IMR-90 (cell line): Measurements from ENCODE around the gene SPHK1. TPM values are rescaled to one million over a fixed set of nuclear protein-coding genes. Genes with fewer than 3 reads are reported as not detected.

Source experiments
- ATAC-seq: fragments of 200-7000 bp; cut with Tn5 transposase; 2 replicates; pipeline ENCODE4 v1.9.1; 2020; ENCODE audit warnings: low read depth, mild to moderate bottlenecking, moderate library complexity
- BruUV-seq: library from RNA; stranded (reverse); fragments of 400-500 nt; replicated peaks from 2 replicates; lab custom pipeline; 2021; lab: Mats Ljungman, UMichigan
- CTCF ChIA-PET: fragments of 300-600 bp; formaldehyde crosslinking; extraction: SDS; loops from one replicate; lab custom pipeline; 2021; ENCODE audit warnings: antibody characterized with exemption; lab: Yijun Ruan, JAX
- POLR2A ChIA-PET: fragments of 300-600 bp; sonication (Branson Sonifier 250); formaldehyde crosslinking; loops from one replicate; lab custom pipeline; 2022; ENCODE audit warnings: antibody characterized with exemption; ENCODE audit not compliant: unreplicated experiment; lab: Charles Lee
- DNase-seq: peaks from one replicate; pipeline ENCODE4 v3.0.0; 2013
- H2AFZ ChIP-seq: replicated peaks from 2 replicates; pipeline ENCODE3; 2013; ENCODE audit warnings: low read length, mild to moderate bottlenecking; ENCODE audit not compliant: poor library complexity
- H2AK5ac ChIP-seq: 2 replicates; pipeline ENCODE4 v1.6.1; 2013; ENCODE audit warnings: low read depth, low read length, inconsistent platforms
- H2AK9ac ChIP-seq: replicated peaks from 2 replicates; pipeline ENCODE3; 2013; ENCODE audit warnings: mild to moderate bottlenecking, low read depth, low read length, moderate library complexity; ENCODE audit not compliant: poor library complexity
- H2BK120ac ChIP-seq: 2 replicates; pipeline ENCODE4 v1.6.1; 2013; ENCODE audit warnings: low read depth, low read length, inconsistent platforms
- H2BK15ac ChIP-seq: 3 replicates; pipeline ENCODE4 v1.6.1; 2013; ENCODE audit warnings: low read depth, low read length, inconsistent platforms
- H2BK20ac ChIP-seq: 2 replicates; pipeline ENCODE4 v1.6.1; 2013; ENCODE audit warnings: low read depth, mild to moderate bottlenecking, inconsistent platforms, low read length, moderate library complexity
- H2BK5ac ChIP-seq: 2 replicates; pipeline ENCODE4 v1.6.1; 2013; ENCODE audit warnings: mild to moderate bottlenecking, low read depth, low read length, inconsistent platforms; ENCODE audit not compliant: poor library complexity, severe bottlenecking
- H3K14ac ChIP-seq: replicated peaks from 2 replicates; pipeline ENCODE4 v1.6.1; 2013; ENCODE audit warnings: low read depth, low read length, inconsistent platforms
- H3K18ac ChIP-seq: 2 replicates; pipeline ENCODE4 v1.6.1; 2013; ENCODE audit warnings: low read depth, low read length, control low read depth
- H3K23ac ChIP-seq: 2 replicates; pipeline ENCODE4 v1.6.1; 2013; ENCODE audit warnings: low read depth, low read length, inconsistent platforms
- H3K27ac ChIP-seq: 2 replicates; pipeline ENCODE4 v1.5.1; 2013; ENCODE audit warnings: mild to moderate bottlenecking, control low read depth, low read length; ENCODE audit not compliant: insufficient read depth
- H3K27me3 ChIP-seq: 2 replicates; pipeline ENCODE4 v1.6.1; 2013; ENCODE audit warnings: low read length; ENCODE audit not compliant: control insufficient read depth, insufficient read depth
- H3K36me3 ChIP-seq: 2 replicates; pipeline ENCODE4 v1.6.1; 2013; ENCODE audit warnings: low read length, mixed read lengths; ENCODE audit not compliant: control insufficient read depth, insufficient read depth
- H3K4ac ChIP-seq: 2 replicates; pipeline ENCODE4 v1.6.1; 2013; ENCODE audit warnings: low read depth, low read length, inconsistent platforms
- H3K4me1 ChIP-seq: 2 replicates; pipeline ENCODE4 v1.6.1; 2013; ENCODE audit warnings: low read length, mixed read lengths; ENCODE audit not compliant: control insufficient read depth, insufficient read depth
- H3K4me2 ChIP-seq: 2 replicates; pipeline ENCODE4 v1.6.1; 2013; ENCODE audit warnings: low read depth, mild to moderate bottlenecking, control low read depth, low read length, moderate library complexity
- H3K4me3 ChIP-seq: 2 replicates; pipeline ENCODE4 v1.5.1; 2013; ENCODE audit warnings: low read depth, mild to moderate bottlenecking, control low read depth, low read length, moderate library complexity; ENCODE audit not compliant: insufficient read depth
- H3K56ac ChIP-seq: 2 replicates; pipeline ENCODE4 v1.6.1; 2013; ENCODE audit warnings: low read length, inconsistent platforms; ENCODE audit not compliant: insufficient read depth; ENCODE audit errors: extremely low read depth
- H3K79me1 ChIP-seq, 2 experiments: 2 replicates each; pipeline ENCODE4 v1.6.1; 2013; ENCODE audit warnings: low read length in 2 of 2, inconsistent platforms in 1 of 2, low read depth in 1 of 2
- H3K9ac ChIP-seq: 2 replicates; pipeline ENCODE4 v1.6.1; 2013; ENCODE audit warnings: low read depth, low read length, control low read depth
- H3K9me1 ChIP-seq: 2 replicates; pipeline ENCODE4 v1.6.1; 2013; ENCODE audit warnings: low read length, inconsistent platforms; ENCODE audit not compliant: insufficient read depth
- H3K9me3 ChIP-seq: 2 replicates; pipeline ENCODE4 v1.6.1; 2013; ENCODE audit warnings: low read length; ENCODE audit not compliant: control insufficient read depth, insufficient read depth
- H4K20me1 ChIP-seq: 2 replicates; pipeline ENCODE4 v1.6.1; 2013; ENCODE audit warnings: low read length, inconsistent platforms; ENCODE audit not compliant: insufficient read depth
- H4K5ac ChIP-seq: 2 replicates; pipeline ENCODE4 v1.6.1; 2013; ENCODE audit warnings: mild to moderate bottlenecking, low read depth, low read length, control low read depth
- H4K8ac ChIP-seq, 2 experiments: 2 replicates each; pipeline ENCODE4 v1.6.1; 2013; ENCODE audit warnings: low read depth in 2 of 2, low read length in 2 of 2, control low read depth in 1 of 2, inconsistent platforms in 1 of 2
- H4K91ac ChIP-seq: 2 replicates; pipeline ENCODE4 v1.6.1; 2013; ENCODE audit warnings: low read depth, low read length, inconsistent platforms; ENCODE audit not compliant: insufficient read depth
- BHLHE40 ChIP-seq: fragments of 150-350 bp; IDR thresholded peaks from 2 replicates; pipeline ENCODE4 v1.6.1; 2016; ENCODE audit warnings: mild to moderate bottlenecking, low read depth, low read length
- CEBPB ChIP-seq: IDR thresholded peaks from 2 replicates; pipeline ENCODE4 v1.6.1; 2012; ENCODE audit warnings: low read depth, low read length, improper control_type of control experiment
- CHD1 ChIP-seq: IDR thresholded peaks from 2 replicates; pipeline ENCODE4 v1.6.1; 2012; ENCODE audit warnings: low read depth, low read length, improper control_type of control experiment
- FOS ChIP-seq: fragments of 150-350 bp; IDR thresholded peaks from 2 replicates; pipeline ENCODE4 v1.6.1; 2016; ENCODE audit warnings: low read depth, low read length
- MAFK ChIP-seq: IDR thresholded peaks from 2 replicates; pipeline ENCODE4 v1.6.1; 2012; ENCODE audit warnings: low read depth, low read length, improper control_type of control experiment
- MAZ ChIP-seq: IDR thresholded peaks from 2 replicates; pipeline ENCODE4 v1.6.1; 2012; ENCODE audit warnings: low read depth, mild to moderate bottlenecking, low read length, improper control_type of control experiment, moderate library complexity, borderline replicate concordance
- MXI1 ChIP-seq: IDR thresholded peaks from 2 replicates; pipeline ENCODE4 v1.6.1; 2012; ENCODE audit warnings: low read depth, mild to moderate bottlenecking, low read length, moderate library complexity, borderline replicate concordance
- NFE2L2 ChIP-seq: fragments of 150-350 bp; IDR thresholded peaks from 2 replicates; pipeline ENCODE4 v1.6.1; 2016; ENCODE audit warnings: low read depth, mild to moderate bottlenecking, low read length
- POLR2A ChIP-seq: IDR thresholded peaks from 2 replicates; pipeline ENCODE4 v1.6.1; 2012; ENCODE audit warnings: mild to moderate bottlenecking, low read depth, low read length
- RAD21 ChIP-seq: IDR thresholded peaks from 2 replicates; pipeline ENCODE4 v1.6.1; 2012; ENCODE audit warnings: low read length, improper control_type of control experiment
- RCOR1 ChIP-seq: IDR thresholded peaks from 2 replicates; pipeline ENCODE4 v1.6.1; 2012; ENCODE audit warnings: mild to moderate bottlenecking, low read length, improper control_type of control experiment; ENCODE audit not compliant: insufficient replicate concordance
- RFX5 ChIP-seq: IDR thresholded peaks from 2 replicates; pipeline ENCODE4 v1.8.0; 2012; ENCODE audit warnings: low read depth, mild to moderate bottlenecking, low read length, moderate library complexity
- SMC3 ChIP-seq: fragments of 150-350 bp; IDR thresholded peaks from 2 replicates; pipeline ENCODE4 v1.6.1; 2016; ENCODE audit warnings: low read depth, mild to moderate bottlenecking, antibody characterized with exemption, low read length, moderate library complexity
- WGBS, 2 experiments: methylation state at CpG; one replicate each; pipeline versions ENCODE4 v1.1.5 to v1.1.7; 2013; ENCODE audit warnings: missing lambda C conversion rate in 2 of 2; ENCODE audit not compliant: insufficient read length in 1 of 2; ENCODE audit errors: extremely low coverage in 2 of 2; 5-methylcytosine and 5-hydroxymethylcytosine counted together
- dilution Hi-C: fragments of 300-500 bp; cut with HindIII; formaldehyde crosslinking; loops from one replicate; pipeline ENCODE4 v1.14.3; 2018; ENCODE audit warnings: low sequenced_read_pairs; ENCODE audit not compliant: unreplicated experiment
- in situ Hi-C: fragments of 300-500 bp; cut with MboI; formaldehyde crosslinking; loops from 3 replicates; pipeline ENCODE4 v1.14.3; 2019; ENCODE audit warnings: low sequenced_read_pairs, inconsistent platforms, mixed read lengths
- intact Hi-C: fragments of 100-400 bp; cut with micrococcal nuclease; formaldehyde crosslinking; loops from 2 replicates; pipeline ENCODE4 v1.10.0; 2022
- polyA plus RNA-seq, 3 experiments: library from polyadenylated mRNA; depleted of rRNA; stranded (reverse); fragments of >200 nt; gene quantifications; 2 replicates each; pipeline ENCODE4 v1.2.3, GENCODE V29; 2012; ENCODE audit warnings: low replicate concordance in 1 of 3
- total RNA-seq: library from RNA; depleted of rRNA; stranded (reverse); fragments of >200 nt; gene quantifications from 2 replicates; pipeline ENCODE4 v1.2.3, GENCODE V29; 2012
- TF ChIP-seq, protein P1 (sequence below): fragments of 150-350 bp; IDR thresholded peaks from 2 replicates; pipeline ENCODE4 v1.6.1; 2016; ENCODE audit warnings: low read depth, mild to moderate bottlenecking, low read length, moderate library complexity, borderline replicate concordance
- TF ChIP-seq, protein P2 (sequence below): conservative IDR thresholded peaks from 2 replicates; pipeline ENCODE4 v1.5.1; 2012; ENCODE audit warnings: mild to moderate bottlenecking, low read depth, low read length, improper control_type of control experiment
- TF ChIP-seq, protein P3 (sequence below): fragments of 150-350 bp; IDR thresholded peaks from 2 replicates; pipeline ENCODE4 v1.6.1; 2017; ENCODE audit warnings: mild to moderate bottlenecking, antibody characterized with exemption, low read length, low read depth

The SPHK1 gene
- total and polyA plus RNA-seq, 2 of the 4 experiments (the other 2 are of a cell fraction) = 44.4 to 82.7 TPM

DNA sequence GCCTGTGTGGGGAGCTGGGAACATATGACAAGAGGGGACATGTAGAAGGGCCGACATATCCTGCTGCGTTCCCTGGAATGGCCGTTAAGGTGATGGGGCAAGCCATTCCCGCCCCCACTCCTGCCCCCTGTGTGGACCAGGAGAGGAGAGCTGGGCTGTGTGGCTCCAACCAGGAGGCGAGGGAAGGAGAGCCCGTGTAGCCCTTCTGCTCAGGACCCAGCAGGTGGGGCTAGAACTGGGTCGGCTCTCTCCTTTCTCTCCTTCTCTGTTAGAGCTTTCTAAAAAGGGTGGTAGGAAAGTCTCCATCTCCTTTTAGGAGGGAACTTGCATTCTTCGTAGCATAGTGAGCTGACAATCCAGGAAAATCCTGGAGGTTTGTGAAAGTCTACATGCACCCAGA, 12.8 kb downstream of the SPHK1 start:
- dilution Hi-C loops (no loop called here), intact Hi-C loops (no loop called here), in situ Hi-C loops (loop anchor here (5.0 kb wide), 1 partner anchor 95 kb away; no protein-coding TSS in a partner anchor)
- ChIA-PET POLR2A (interaction anchor here (0.5 kb wide), 1 partner anchor 193 kb away, joined by 9 read pairs; no protein-coding TSS in a partner anchor), CTCF (interaction anchor here (0.6 to 1.6 kb wide), 11 partner anchors 12 to 204 kb away, joined by 3 to 9 read pairs (median 4); no protein-coding TSS in a partner anchor)
- H2AK5ac ChIP-seq = no peak overlapping the region
- H3K79me1 ChIP-seq = peaks cover 0 to 3% of the 10 kb centered on the region in 2 experiments; a peak in 1 of 4 replicates
- no peak overlapping the region for H4K91ac ChIP-seq
- H3K4ac ChIP-seq = no peak overlapping the region
- H2BK15ac ChIP-seq = no peak overlapping the region
- H4K5ac ChIP-seq = no peak overlapping the region
- no peak for ATAC-seq
- WGBS, 2 experiments = 90% methylated on average over 2 of the region's 8 CpGs; no CpG with 5 or more reads in 1 of the 2 experiments
- H4K8ac ChIP-seq = no peak overlapping the region
- H3K36me3 ChIP-seq = peaks cover 69% of the 10 kb centered on the region
- no peak overlapping the region for H3K4me2 ChIP-seq
- DNase-seq = no peak
- H3K9me3 ChIP-seq = no peaks in the 10 kb centered on the region
- H3K9me1 ChIP-seq = no peaks in the 10 kb centered on the region
- no peak overlapping the region for H3K56ac ChIP-seq
- H2BK5ac ChIP-seq = no peak overlapping the region
- BruUV-seq = no TSS peak
- H3K9ac ChIP-seq = no peak overlapping the region
- no peak overlapping the region for H2BK120ac ChIP-seq
- TF ChIP-seq BHLHE40 (no peak), CEBPB (no peak), RFX5 (no peak), MXI1 (no peak), POLR2A (no peak), MAZ (no peak), CHD1 (no peak), RCOR1 (no peak), NFE2L2 (no peak), MAFK (no peak), RAD21 (no peak), SMC3 (no peak), FOS (no peak)
- TF ChIP-seq, protein P1, sequence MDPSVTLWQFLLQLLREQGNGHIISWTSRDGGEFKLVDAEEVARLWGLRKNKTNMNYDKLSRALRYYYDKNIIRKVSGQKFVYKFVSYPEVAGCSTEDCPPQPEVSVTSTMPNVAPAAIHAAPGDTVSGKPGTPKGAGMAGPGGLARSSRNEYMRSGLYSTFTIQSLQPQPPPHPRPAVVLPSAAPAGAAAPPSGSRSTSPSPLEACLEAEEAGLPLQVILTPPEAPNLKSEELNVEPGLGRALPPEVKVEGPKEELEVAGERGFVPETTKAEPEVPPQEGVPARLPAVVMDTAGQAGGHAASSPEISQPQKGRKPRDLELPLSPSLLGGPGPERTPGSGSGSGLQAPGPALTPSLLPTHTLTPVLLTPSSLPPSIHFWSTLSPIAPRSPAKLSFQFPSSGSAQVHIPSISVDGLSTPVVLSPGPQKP = no peak
- TF ChIP-seq, protein P2, sequence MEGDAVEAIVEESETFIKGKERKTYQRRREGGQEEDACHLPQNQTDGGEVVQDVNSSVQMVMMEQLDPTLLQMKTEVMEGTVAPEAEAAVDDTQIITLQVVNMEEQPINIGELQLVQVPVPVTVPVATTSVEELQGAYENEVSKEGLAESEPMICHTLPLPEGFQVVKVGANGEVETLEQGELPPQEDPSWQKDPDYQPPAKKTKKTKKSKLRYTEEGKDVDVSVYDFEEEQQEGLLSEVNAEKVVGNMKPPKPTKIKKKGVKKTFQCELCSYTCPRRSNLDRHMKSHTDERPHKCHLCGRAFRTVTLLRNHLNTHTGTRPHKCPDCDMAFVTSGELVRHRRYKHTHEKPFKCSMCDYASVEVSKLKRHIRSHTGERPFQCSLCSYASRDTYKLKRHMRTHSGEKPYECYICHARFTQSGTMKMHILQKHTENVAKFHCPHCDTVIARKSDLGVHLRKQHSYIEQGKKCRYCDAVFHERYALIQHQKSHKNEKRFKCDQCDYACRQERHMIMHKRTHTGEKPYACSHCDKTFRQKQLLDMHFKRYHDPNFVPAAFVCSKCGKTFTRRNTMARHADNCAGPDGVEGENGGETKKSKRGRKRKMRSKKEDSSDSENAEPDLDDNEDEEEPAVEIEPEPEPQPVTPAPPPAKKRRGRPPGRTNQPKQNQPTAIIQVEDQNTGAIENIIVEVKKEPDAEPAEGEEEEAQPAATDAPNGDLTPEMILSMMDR = no peak
- TF ChIP-seq, protein P3, sequence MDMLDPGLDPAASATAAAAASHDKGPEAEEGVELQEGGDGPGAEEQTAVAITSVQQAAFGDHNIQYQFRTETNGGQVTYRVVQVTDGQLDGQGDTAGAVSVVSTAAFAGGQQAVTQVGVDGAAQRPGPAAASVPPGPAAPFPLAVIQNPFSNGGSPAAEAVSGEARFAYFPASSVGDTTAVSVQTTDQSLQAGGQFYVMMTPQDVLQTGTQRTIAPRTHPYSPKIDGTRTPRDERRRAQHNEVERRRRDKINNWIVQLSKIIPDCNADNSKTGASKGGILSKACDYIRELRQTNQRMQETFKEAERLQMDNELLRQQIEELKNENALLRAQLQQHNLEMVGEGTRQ = no peak
- no peak overlapping the region for H3K23ac ChIP-seq
- no peaks in the 10 kb centered on the region for H3K27me3 ChIP-seq
- H3K27ac ChIP-seq = no peak overlapping the region
- H3K4me1 ChIP-seq = no peaks in the 10 kb centered on the region
- no peak overlapping the region for H3K14ac ChIP-seq
- peaks cover 4% of the 10 kb centered on the region; the same call in 1 of the 2 replicates for H4K20me1 ChIP-seq
- H3K4me3 ChIP-seq = no peak overlapping the region
- H2AK9ac ChIP-seq = no peak overlapping the region
- no peak overlapping the region for H2AFZ ChIP-seq
- no peak overlapping the region for H3K18ac ChIP-seq
- no peak overlapping the region for H2BK20ac ChIP-seq
